CD4-positive, alpha-beta T cell treated with Interleukin-6 at 100 ng/mL for 8 hours (primary cell): ENCODE measurements around the gene TNFRSF18.

Experiments
- DNase-seq: peaks from one replicate; pipeline ENCODE4 v3.0.0-alpha.2; 2020; ENCODE audit warnings: mixed read lengths, low spot score

TNFRSF18 gene

DNA sequence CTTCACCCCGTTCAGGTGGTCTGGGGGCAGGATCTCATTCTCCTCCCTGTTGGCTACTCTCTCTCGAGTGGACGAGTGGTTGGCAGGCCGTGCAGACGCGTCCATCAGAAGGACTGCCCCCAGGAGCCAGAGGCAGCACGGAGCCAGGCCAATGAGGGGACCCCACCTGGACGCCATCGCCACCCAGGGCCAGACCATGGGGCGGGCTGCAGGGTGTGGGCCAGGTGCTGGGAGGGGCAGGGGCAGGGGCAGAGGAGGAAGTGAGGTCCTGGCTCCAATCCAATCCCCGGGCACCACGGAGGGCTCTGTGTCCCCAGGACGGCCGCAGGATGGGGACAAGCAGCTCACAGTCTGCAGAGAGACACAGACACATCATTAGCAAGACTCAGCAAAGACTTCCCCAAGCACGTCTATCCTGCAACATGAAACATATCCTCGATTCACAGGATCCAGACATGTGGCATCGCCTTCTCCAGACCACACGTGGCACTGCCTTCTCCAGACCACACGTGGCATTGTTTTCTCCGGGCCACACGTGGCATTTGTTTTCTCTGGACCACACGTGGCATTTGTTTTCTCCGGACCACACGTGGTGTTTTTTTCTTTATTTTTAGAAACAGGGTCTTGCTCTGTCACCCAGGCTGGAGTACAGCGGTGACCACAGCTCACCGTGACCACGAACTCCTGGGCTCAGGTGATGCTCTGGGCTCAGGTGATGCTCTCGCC lies 22.4 kb upstream of the TNFRSF18 start:
- no peak for DNase-seq

DNA sequence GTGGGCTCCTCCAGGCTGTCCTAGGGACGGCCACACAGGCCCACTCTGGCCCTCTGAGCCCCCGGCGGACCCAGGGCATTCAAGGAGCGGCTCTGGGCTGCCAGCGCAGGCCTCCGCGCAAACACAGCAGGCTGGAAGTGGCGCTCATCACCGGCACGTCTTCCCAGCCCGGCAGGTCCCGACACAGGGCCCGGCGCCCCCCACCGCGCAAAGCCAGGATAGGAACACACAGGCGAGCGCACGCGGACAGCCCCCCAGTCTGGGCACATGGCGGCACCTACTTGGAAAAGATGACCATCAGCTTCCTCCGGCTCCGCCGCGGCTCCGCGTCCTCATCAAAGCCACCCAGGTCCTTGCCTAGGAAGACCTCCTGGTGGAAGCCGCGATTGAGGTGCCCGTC lies 21.8 kb upstream of the TNFRSF18 start:
- no peak for DNase-seq

DNA sequence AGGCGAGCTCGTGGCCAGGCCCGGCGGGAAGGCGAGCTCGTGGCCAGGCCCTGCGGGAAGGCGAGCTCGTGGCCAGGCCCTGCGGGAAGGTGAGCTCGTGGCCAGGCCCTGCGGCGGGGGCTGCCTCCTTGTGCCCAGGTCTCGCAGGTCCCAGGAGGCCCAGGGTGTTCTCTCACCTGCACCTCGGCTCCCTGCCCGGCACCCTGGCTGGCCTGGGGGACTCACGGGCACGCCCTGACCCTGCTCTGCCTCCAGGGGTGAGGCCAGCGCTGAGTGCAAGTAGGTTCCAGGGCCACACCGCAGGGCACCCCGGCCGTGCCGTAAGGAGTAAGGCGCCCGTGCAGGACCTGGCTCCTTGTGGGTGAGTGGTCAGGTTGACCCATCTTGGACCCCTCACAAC lies 21.0 kb upstream of the TNFRSF18 start:
- no peak for DNase-seq

DNA sequence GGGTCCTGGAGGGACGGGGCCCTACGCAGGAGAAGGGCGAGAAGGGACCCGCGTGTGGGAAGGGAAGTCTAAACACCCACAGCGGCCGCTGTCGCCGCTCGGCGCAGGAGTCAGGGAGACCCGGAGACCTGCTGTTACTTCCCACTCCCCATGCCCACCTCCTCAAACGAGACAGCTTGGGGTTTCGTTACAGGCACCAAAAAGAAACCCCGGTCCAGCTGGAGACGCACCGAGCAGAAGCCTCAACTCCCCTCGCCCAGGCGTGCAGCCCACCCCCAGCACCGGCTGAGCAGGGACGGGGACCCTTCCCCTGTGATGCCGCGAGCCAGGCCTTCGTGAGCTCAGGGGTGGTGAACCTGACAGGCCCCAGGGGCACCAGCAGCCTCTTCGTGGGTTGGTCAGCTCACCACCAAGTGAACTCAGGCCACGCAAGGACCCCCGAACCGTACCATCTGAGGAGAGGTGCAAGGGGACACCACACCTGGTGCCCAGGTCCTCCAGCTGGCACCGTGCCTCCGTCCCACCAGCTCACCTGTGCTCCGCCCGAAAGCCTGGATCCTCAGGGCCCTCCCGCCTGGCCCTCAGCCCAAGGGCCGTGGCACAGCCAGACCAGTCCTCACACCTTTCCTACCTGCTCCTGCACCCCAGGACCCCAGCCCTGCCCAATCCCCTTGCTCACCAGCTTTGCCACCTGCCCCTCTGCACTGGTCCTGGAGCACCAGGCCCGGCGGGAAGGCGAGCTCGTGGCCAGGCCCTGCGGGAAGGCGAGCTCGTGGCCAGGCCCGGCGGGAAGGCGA lies 20.4 kb upstream of the TNFRSF18 start:
- DNase-seq: no peak

DNA sequence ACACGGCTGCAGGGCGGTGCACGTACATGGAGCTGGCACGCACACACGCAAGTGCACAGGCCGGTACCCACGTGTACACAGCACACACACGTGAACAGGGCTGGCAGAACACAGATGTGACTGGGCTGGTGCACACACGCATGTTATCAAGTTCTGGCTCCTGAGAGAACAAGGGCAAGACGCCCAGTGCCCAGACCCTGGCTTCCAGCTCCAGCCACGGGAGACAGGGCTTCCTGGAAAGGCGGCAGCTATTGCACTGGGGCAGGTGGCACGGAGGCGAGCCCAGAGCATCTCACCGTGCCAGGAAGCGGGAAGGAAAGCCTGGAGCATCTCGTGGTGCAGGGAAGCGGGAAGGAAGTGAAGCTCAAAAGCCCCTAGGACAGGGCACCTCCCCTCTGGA lies 19.5 kb upstream of the TNFRSF18 start:
- no peak for DNase-seq

DNA sequence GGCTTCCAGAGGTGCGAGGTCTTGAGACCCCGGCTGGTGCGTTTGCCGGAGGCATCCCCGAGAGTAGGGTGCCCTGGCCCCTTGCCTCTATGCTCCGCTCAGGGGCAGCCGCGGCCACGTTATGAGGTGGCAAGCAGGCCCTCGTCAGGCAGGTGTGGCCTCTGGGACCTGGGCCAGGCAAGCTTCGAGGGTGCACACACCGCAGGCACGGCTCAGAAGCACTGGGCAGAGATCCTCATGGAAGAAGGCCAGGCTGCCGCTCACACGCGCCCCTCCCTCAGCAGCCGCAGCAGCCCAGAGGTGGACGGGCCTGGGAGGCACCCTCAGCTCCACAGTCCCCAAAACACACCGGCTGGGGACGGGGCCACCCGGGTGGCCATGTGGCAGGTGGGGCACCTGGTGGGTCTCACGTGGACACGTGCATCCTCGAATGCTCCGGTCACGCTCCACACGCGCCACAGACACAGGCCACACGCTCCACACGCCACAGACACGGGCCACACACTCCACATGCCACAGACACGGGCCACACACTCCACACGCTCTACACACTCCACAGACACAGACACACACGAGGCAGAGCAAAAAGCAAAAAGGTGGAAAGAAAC lies 18.9 kb upstream of the TNFRSF18 start:
- no peak for DNase-seq

DNA sequence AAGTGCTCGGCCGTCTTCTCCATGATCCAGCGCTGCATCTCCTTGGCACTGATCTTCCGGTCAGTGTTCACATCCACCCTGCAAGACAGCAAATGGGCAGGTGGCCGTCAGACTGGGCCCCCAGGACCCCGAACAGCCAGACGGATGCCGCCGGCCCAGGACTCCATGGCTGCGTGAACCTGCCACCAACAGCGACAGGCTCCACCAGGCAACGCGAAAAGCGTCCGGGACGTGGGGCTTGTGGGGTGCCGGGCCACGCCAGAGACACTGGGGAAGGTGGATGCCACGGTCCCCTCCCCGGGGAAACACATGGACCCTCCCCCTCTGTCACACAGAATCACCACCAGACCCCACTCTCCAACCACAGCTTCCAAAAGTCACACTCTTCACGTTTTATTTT lies 17.5 kb upstream of the TNFRSF18 start:
- no peak for DNase-seq

DNA sequence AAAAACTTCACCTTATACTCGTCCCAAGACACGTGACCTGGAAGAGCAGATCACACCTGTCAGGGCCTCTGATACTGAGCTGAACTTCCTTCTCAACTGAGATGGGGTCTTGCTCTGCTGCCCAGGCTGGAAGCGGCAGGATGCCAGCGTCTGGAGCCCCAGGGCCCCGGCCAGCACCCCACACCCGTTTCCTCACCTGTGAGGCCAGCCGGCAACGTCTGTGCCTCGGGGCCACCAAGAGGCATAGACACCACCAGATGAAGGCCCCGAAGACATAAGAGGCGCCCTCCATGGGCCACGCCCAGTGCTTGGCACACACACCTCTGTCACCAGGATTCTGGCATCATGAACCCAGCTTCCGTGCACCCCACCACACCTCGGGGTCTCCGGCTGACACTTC lies 16.9 kb upstream of the TNFRSF18 start:
- DNase-seq: no peak

DNA sequence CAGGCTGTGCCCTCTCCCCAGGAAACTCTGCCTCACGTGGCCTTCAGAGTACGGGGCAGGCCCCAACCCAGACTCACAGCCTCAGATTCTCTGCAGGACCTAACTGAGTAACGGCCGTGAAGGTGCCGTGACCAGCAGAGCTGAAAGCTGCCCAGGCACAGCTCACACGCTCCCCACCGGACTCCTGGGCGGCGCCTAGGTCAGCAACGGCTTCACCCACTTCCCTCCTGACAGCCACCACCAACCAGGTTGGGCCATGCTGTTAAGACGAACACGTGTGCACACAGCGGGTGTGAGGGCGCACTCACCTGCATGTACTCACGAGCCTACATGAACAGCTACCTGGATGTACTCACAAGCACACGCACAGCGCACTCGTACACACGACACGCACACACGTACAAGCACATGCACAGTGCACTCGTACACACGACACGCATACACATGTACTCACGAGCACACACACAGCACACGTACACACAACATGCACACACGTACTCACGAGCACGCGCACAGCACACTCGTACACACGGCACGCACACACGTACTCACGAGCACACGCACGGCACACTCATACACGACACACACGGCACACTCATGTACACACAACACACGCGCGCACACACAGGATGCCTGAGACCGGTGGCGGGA lies 16.3 kb upstream of the TNFRSF18 start:
- no peak for DNase-seq

DNA sequence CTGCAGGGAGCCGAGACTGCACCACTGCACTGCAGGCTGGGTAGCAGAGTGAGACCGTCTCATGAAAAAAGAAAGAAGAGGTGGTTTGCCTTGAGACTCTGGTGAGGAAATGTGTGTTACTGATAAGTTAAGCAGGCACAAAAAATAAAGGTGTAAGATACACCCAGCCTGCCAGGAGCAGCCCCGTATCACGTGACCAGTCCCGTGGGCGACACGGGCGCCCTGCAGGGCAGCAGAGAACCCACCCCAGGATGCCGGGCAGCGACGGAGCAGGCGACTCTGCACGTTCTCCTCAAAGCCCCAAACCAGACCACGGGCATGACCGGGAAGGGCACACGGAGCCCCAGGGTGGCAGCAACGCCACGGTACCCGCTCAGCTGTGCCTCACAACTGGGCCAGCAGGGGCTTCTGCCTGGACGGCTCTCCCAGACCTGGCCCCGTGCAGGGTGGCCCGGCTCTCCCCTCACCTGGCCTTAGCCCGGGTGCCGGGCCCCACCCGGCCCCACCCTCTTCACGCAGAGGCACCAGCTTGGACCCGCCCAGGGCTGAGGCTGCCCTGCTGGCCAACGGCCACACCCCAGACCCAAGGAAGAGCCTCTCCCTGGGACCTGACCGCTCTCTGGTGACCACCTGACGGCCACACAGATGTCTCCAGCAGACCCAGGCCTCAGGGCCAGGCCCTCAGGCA lies 15.6 kb upstream of the TNFRSF18 start:
- no peak for DNase-seq

DNA sequence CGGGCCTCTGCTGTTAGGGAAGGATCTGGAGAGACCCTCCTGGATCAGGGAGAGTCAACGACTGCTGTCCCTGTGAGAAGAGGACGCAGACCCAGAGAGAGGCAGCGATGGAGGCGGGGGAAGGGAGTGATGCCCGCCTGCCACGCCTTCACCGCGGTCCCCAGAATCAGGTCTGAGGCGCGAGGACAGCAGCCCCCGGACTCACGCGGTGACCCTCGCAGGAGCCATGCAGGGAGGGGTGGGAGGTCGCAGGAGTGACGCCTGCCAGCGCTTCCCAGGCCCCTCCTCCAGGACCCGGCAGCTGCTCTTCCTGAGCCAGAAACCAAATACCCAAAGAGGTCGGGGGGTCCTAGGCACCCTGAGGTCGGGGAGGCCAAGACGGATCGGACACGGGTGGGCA lies 13.8 kb upstream of the TNFRSF18 start:
- no peak for DNase-seq

DNA sequence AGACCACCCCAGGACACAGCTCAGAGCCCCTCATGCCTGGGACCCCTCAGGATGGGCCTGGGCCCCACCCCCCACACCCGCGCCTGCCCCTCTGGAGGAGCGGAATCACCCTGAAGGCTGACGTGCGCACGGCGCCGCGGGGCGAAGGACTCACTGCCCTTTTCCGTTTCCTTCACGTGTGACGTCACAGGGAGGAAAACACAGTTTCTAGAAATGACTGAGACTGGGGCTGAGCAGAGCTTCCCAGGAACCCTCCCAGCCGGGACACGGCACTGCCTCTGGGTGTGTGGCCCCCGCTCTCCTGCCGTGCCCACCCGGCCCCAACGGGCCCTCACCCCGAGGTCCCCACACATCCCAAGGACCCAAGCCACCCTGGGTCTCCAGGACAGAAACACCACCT lies 12.9 kb upstream of the TNFRSF18 start:
- DNase-seq: peak; percentile 43

DNA sequence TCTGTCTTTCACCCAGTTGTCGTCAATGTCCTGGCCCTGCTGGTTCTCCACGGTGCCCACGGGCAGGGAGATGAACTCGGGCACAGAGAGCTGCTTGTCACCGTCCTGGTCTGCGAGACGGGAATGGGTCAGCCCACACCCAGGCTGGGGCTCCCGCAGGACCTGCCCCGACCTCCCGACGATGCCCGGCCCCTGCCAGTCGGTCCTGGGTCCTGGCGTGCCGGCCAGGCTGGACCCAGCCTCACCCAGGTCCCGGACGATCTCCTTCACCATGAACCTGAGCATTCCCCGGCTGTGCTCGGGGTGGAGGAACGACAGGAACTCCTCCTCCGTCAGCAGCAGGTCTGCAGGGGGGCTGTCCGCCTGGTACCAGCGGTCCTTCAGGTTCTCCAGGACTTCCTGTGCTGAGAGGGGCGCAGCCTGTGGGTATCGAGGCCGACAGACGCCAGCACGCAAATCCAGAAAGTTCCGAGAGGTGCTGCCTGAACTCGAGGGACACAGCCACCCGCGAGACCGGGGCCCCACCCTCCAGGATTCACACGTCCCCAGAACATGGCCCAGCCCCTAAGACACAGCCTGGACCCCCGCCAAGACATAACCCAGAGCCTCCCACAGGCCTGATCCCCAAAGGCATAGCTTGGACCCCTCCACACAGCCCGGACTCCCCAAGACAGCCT lies 12.3 kb upstream of the TNFRSF18 start:
- no peak for DNase-seq

DNA sequence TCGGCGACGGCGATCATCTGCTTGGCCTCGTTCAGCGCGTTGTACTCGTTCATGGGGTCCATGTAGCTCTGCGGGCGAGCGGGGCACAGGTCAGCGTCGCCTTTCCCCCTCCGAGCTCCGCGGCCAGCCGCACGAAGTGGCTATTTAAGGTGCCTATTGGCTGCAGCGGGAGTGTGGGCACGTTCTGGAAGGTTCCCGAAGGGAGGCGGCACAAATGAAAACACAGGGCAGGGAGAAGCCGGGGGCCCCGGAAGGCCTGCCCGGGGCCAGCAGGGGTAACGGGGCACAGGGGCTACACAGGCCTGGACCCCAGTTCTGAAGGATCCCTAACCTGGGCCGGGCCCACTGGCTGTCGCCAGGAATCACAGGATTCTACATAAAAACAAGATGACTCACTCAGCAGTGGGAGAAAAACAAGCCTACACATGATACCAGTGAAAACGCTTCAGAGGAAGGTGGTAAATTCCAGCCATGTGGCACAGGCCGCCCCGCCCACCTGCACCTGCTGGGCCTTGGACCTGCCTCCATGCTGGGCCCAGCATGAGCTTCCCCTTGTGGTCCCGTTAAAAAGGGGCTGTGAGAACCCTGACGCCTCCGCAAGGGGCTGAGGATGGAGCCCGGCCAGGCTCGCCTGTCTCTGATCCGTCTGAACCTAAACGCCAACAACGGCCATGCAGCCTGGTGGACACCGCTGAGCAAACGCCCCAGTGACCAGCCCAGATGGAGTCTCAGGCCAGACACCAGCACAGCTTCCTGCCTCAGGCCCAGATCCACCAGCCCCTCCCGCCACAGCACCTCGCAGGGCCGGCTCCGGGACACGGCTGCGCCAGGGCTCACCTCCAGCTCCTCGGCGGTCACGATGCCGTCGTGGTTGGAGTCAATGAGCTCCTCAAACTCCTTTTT lies 11.5 kb upstream of the TNFRSF18 start:
- DNase-seq: no peak

DNA sequence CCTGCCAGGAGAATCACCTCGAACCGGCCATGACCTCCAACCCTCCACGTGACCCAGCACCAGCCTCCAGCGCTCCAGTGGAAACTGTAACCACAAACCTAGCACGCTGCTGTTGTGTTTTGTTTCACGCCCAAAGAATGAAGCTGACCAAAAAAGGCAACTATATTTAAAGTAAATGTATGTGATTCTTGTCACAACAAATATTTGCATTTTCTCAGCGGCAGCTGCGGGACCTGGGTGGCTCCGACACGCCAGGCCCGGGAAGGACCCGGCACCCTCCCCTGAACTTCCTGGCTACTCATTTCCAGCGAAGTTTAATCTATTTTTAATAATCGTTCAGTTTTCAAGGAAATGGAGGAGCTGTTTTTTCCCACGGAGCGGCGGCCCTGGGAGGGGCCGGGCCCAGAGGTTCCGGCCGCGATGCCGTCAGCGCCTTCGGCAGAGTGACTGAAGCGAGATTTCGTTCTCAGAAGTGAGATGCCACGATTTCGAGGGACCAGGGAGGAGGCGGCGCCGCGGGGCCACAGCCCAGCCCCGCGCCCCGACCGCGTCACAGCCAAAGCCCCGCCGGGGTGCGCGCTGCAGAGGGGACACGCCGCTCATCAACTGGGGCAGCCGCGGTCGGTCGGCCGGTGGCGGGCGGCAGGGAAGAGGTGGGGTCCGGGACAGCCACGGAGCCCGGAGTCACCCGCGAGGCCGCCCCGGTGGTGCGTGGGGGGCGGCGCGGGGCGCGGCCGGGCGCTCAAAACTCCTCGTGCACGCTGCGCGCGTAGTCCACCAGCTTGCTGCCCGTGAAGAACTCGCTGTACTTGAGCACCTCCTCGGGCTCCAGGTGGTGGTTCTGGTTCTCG lies 10.6 kb upstream of the TNFRSF18 start:
- DNase-seq: peak; percentile 29

DNA sequence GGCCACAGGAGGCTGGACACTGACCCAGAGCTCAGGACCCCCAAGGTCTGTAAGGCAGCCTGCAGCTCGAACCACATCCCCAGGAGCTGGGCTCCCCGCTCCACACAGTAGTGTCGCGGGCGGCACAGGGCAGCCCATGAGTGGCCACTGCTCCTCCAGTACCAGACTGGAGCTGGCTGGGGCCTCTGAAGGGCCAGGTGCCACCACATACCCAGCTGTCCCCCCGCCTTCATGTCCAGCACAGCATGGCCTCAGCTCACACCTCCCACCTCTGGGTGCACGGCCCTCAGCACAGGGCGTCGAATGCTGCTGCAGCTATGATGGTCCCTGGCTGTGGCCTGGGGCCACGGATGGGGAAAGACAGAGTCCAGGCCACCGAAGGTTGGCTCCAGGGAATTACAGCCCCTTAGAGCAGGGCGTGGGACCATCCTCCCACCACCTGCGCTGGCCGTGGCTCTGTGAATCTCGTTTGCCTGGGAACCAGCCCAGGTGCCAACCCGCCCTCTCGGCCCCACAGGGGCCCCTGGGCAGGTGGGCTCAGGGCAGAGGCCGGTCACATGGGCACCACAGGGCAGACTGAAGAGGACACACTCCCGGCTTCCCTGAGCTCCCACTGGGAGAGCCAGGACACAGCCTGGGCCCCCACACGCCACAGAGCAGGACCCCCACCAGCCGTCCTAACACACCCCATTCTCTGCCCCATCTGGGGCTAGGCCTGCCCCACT lies 9.7 kb upstream of the TNFRSF18 start:
- DNase-seq: no peak

DNA sequence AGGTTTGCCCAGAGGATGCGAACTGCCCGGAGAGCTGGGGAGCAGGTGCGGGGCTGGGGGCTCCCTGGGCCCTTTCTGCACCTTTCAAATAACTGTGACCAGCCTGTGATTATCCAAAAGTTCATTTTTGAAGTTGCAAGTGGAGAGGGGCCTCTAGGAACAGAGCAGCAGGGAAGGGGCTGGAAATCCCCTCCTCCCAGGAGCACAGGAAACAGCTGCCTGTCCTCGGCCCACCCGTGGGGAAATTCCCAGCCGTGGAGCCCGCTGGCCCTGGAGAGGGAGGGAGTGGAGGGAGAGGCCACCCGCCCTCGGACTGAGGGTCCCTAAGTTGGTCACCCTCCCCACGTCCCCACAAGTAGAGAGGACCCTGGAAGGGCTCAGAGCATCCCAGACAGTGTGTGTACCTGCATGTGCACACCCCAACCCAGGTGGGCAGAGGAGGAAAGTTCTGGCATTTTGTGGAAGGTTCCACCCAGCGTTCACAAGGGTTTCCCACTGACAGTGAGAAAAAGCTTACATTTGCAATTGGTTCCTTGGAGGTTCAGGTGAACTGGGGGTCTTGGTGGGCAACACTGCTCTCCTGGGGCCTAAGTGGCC lies 8.8 kb upstream of the TNFRSF18 start:
- no peak for DNase-seq
